Inferior parietal cortex (tissue), 1 donor: ENCODE results near the gene PHKA2.
"Not testable (repeated sequence)": the region's sequence is repeated elsewhere in the genome, so short reads cannot be mapped to it uniquely, and the experiment has no call there.

Experiments used
- DNase-seq: peaks from one replicate; pipeline ENCODE4 v3.0.0-alpha.2; 2016; ENCODE audit errors: extremely low spot score

Gene PHKA2

DNA sequence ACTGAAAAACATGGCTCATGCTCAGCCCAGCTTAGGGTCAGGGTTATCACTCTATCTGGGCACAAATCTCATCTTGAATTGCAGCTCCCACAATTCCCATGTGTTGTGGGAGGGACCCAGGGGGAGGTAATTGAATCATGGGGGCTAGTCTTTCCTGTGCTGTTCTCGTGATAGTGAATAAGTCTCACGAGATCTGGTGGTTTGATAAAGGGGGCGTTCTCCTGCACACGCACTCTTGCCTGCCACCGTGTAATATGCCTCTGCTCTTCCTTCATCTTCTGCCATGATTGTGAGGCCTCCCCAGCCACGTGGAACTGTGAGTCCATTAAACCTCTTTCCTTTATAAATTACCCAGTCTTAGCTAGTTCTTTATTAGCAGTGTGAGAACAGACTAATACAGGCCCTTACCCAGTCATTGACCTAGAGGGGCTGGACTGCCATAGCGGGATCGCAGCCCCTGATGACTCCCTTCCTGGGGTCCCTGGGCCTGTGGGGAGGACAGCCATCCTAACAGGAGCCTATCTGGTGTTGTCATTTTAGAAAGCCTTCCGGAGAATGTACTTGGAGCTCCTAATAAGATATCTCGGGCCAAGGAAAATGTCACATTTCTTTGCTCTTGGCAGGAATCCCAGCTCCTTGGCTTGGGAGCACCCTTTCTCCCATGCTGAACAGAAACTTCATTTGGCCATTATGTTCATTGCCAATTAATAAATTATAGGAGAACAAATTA lies 112.6 kb downstream of the PHKA2 start:
- no peak for DNase-seq

DNA sequence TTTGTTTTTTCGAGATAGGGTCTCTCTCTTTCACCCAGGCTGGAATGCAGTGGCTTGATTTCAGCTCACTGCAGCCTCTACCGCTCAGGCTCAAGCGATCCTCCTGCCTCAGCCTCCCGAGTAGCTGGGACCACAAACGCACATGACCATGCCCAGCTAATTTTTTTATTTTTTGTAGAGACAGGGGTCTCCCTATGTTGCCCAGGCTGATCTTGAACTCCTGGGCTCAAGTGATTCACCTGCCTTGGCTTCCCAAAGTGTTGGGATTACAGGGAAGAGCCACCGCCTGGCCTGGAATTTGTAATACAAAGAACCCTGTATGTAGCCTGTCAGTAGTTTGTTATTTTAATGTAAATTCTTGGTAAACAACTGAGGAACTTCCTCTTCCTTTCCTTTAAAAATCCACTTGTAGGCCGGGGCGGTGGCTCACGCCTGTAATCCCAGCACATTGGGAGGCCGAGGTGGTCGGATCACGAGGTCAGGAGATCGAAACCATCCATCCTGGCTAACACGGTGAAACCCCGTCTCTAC lies 119.5 kb downstream of the PHKA2 start:
- DNase-seq, result no peak

DNA sequence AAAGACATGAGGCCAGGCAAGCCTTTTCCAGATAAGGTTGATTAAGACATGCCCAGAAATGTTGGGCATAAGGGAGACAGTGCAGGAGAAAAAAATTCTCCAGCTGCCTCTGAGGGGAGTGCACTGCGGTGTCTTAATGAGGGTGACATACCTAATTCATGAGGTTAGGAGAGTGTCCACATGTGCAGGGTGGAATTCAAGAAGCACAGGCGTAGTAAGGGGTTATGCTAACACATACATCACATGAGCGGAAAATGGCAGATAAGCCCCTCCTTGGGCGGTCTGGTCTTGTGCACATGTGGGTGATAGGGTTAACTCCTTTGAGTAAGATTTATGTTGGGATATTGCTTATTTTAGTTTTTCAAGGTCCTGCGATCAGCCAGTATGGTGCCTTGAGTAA lies 122.4 kb downstream of the PHKA2 start:
- no peak for DNase-seq

DNA sequence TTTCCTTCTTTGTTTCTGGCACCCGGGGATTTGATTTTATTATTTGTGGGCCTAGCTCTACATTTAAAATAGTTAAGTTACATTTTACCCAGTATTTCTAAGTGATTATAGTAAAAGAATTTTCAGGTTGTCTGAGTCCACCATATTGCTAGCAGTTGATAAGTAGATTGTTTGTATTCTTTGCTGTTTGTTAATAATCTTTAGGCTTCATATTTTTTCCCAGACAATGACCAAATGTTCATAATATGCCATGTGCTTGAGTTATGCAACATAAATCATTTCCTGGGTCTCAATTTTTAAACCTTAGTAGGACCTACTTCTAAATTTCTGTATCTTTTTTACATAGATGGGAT lies 127.3 kb downstream of the PHKA2 start:
- DNase-seq, result no peak

DNA sequence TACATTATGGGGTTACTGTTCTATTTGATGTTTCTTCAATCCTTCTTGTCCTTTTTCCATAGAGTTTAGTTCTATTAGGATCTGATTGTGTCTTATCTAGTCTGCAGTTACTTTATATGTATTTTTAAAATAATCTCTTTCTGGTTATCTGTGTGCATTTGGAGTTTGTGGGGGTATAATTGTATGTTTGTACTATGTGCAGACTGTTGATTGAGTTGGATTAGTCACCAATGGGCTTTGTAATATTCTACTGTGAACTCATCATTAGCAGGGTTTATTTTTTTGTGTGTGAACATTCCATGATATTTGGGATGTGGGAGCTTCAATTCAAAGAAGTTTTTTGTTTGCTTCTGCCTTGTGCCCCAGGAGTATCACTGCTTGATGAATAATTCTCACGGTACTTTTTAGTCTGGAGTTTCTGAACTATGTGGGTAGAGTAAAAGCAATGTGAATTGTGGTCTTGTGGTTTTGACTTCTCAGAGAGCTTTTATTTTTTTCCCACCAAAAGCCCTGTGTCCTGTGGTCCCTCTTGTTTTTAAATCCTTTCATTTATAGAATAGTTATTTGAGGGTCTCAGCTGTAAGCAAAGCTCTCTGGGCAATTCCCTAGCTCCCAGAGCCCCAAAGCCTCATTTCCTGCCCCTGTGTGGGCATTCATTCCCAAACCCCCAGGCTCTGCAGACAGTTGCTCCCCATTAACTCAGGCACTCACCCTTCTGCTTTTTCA lies 127.8 kb downstream of the PHKA2 start:
- DNase-seq, result no peak

DNA sequence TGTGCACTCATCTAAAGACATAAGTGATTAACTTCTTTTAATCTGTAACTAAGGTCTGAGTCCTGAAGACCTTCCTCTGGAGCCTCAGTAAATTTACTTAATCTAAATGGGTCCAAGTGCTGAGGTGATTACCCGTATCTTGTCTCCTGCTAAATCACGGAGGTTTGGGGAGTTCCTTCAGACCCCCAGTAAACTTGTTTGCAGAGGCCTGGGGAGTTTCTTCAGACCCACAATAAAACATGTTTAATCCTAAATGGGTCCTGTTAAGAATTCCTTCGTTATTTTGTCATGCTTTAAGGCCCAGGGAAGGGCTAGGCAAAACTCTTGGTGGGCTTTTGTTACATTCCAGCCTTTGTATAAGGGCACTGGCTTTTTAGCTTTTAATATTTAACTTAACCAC lies 136.0 kb downstream of the PHKA2 start:
- DNase-seq, result not testable (repeated sequence)
